GM19395 (cell line): Measurements from ENCODE around the gene SIGLEC9.

ENCODE experiments used
- ATAC-seq: cut with Tn5 transposase; IDR thresholded peaks from one replicate; pipeline ENCODE4 v1.9.1; 2021; ENCODE audit warnings: mild to moderate bottlenecking, moderate library complexity; ENCODE audit not compliant: unreplicated experiment

The SIGLEC9 gene

DNA sequence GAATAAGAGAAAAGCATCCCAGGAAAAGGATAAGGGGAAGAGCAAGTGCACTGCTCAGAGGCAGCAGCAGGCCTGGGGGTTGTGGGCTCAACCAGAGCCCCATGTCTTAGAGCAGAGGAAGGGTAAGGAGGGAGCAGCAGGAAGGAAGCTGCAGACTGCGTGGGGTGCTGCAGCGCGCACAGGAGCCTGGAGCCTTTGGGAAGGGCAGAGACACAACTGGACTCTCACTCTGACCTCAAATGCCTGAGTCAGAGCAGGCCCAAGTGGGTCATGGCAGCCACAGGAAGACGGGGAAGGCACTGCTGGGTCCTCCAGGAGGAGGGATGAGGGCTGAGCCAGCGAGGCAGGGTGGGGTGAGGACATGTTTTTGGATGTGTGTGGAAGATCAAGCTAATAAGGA, 49.0 kb downstream of the SIGLEC9 start:
- no peak for ATAC-seq

DNA sequence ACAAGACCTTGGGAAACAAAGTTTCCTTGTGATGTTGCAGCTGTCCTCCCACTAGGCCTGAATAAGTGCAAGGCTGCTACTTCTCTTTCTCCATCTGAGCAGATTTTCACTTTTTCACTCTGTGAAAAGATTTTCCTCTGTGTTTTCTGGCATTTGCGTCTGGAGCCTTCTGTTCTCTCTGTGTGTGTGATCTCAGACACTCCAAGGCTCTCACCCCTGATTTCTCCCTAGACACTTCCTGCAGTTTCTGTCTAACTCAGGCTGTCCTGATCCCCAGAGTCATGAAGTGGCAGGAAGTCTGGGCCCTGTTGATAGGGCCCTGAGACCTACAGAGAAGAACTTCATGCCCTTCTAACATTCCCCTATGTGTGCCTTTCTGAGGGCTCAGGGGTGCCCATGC, 54.5 kb downstream of the SIGLEC9 start:
- ATAC-seq: no peak
